ENCODE measurements around the gene SEMA4B.

DNA sequence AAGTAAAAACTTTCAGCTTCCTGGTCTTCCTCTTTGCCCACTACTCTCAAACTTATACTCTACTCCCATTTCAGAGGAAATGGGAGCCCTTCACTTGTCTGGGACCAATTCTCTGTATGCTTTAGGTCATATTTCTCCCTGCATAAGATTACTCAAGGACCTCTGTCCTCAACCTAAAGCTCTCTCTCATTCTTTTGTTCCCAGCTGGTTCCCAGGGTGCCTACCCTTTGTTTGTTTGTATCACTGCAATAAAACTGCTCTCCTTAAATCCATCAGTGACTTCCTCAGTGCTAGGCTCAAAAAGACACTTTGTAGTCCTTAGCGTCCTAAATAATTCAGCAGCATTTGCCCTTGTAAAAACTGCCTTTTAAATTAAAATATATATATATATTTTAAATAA, 67.3 kb downstream of the SEMA4B start:
- TF ChIP-seq CTCF (IDR thresholded peaks at IDR 0.05; ENCODE audit: insufficient read depth, low read length, poor library complexity, severe bottlenecking) = no peak
- TF ChIP-seq EZH2phosphoT487 (conservative IDR thresholded peaks at IDR 0.05; ENCODE audit: low read length) = no peak
